Measurements from ENCODE around the gene SYT12. TPM values are rescaled to one million over a fixed set of nuclear protein-coding genes. Genes with fewer than 3 reads are reported as not detected.

The SYT12 gene, protein sequence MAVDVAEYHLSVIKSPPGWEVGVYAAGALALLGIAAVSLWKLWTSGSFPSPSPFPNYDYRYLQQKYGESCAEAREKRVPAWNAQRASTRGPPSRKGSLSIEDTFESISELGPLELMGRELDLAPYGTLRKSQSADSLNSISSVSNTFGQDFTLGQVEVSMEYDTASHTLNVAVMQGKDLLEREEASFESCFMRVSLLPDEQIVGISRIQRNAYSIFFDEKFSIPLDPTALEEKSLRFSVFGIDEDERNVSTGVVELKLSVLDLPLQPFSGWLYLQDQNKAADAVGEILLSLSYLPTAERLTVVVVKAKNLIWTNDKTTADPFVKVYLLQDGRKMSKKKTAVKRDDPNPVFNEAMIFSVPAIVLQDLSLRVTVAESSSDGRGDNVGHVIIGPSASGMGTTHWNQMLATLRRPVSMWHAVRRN
- total RNA-seq (2016; rRNA removed; fragmentation: Illumina TruSeq; extraction: Trizol), result 0.02 TPM in 1 of 2 replicates, not detected in the other
- total RNA-seq (2016; cell fraction: cytosol; rRNA removed; fragmentation: Illumina TruSeq; extraction: Trizol; ENCODE audit: low read depth), result under 0.01 and 0.09 TPM in 2 replicates
- not detected in 2 replicates for total RNA-seq (2016; cell fraction: insoluble cytoplasmic fraction; rRNA removed; fragmentation: Illumina TruSeq; extraction: Trizol)
- total RNA-seq (2016; cell fraction: membrane; rRNA removed; fragmentation: Illumina TruSeq; extraction: Trizol), result 0.03 TPM in 1 of 2 replicates, not detected in the other
- not detected in 2 replicates for total RNA-seq (2016; cell fraction: nucleus; rRNA removed; fragmentation: Illumina TruSeq; extraction: Trizol)
- polyA plus RNA-seq (2011; rRNA removed), result 0.01 and 0.07 TPM in 2 replicates
- 0.03 TPM in 2 replicates for polyA plus RNA-seq (2011; cell fraction: cytosol; rRNA removed)
- 0.05 and 0.10 TPM in 2 replicates for polyA plus RNA-seq (2011; cell fraction: nucleus; rRNA removed)
- polyA plus RNA-seq (2012), result 0.04 TPM in 2 replicates
- not detected in 2 replicates for polyA plus RNA-seq (2016; cell fraction: cytosol; fragmentation: Illumina TruSeq; extraction: Trizol; ENCODE audit: low read depth)
- not detected in 2 replicates for polyA plus RNA-seq (2016; cell fraction: insoluble cytoplasmic fraction; fragmentation: Illumina TruSeq; extraction: Trizol; ENCODE audit: low read depth)
- not detected in 2 replicates for polyA plus RNA-seq (2016; cell fraction: membrane; fragmentation: Illumina TruSeq; extraction: Trizol; ENCODE audit: low read depth)
- not detected in 2 replicates for polyA plus RNA-seq (2016; cell fraction: nucleus; fragmentation: Illumina TruSeq; extraction: Trizol; ENCODE audit: insufficient read depth, low read depth)
- polyA minus RNA-seq (2011; rRNA and poly(A)+ RNA removed; ENCODE audit: low replicate concordance), result 0.02 and 20.9 TPM in 2 replicates
- 0.09 TPM in 1 of 2 replicates, not detected in the other for polyA minus RNA-seq (2011; cell fraction: cytosol; rRNA and poly(A)+ RNA removed)
- polyA minus RNA-seq (2011; cell fraction: nucleus; rRNA and poly(A)+ RNA removed), result 0.26 TPM in 1 of 2 replicates, not detected in the other
- Bru-seq, nascent RNA, result percentile 10 among the genes with signal in this experiment
- BruChase-seq, experiment 1, labeled RNA remaining after a 6-hour chase, result percentile 7 among the genes with signal in this experiment
- percentile 7 among the genes with signal in this experiment for BruChase-seq, experiment 2, labeled RNA remaining after a 2-hour chase
- long read RNA-seq, experiment 1, result 0 reads
- long read RNA-seq, experiment 2, result 0 reads

DNA sequence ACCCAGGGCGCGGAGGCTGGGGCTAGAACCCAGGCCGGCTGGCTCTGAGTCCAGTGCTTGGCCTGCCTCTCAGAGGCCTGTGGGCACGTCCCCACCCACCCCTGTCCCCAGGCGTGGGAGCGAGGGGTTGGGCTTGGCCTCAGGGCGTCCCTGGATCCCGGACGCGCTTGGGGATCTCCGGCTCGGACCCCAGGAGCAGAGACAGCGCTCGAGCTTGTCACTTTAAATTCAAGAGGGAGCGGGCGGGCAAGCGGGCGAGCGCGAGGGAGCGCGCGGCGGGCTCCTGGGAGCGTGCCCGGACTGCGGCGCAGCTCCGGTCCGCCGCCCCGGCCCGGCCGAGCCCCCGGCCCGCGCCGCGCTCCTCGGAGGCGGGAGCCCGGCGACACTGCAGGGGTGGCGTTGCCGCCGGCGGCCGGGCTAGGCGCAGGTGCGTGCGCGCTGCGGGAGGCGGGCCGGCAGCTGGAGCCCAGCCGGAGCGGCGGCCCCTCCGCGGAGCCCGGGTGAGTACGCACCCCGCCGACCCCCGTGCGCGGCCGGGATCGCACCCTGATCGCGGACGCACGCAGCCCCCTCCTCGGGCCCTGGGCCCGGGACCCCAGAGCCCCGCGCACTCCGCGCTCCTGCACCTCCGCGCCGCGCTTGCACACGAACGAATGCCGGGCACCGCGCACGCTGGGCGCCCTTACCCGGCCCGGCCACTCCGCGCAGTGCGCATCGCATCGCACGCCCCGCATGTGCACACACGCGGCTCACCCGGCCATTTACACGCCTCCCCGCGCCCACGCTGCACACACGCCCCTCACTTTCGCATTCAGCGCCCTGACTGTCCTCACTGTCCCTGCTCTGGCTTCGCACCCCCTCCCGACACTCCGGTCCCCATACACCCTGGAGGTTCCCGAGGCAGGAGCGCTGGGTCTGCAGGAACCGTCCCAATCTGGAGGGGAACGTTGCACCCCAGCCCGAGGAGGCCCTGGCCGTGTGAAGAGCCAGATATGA, at the start of gene SYT12:
SYT12 (plus strand) TSS at position 174 of the 996 bp plus-strand sequence. CDS start 7,011 bp downstream, outside the sequence.
- Histone ChIP-seq H2AFZ (ENCODE audit: low read length) (no peak within 1 kb of the TSS), H4K20me1 (ENCODE audit: insufficient read depth, low read length) (0 out of 2 replicates have a peak, but pooled peaks cover 4% of the 10 kb centered on the region), H3K9ac (ENCODE audit: insufficient read depth, low read depth, low read length) (no peak within 1 kb of the TSS), H3K79me2 (ENCODE audit: insufficient read depth, low read length) (no peaks in the 10 kb centered on the region), H3K36me3 (replicated peaks in 1 of 2; ENCODE audit: control insufficient read depth in 1 of 2, insufficient read depth in 2 of 2, low read length in 2 of 2) (no peaks in the 10 kb centered on the region), H3K4me2 (ENCODE audit: low read depth, low read length) (peak within 1 kb of the TSS; percentile 67), H3K9me3 (ENCODE audit: low read length) (no peaks in the 10 kb centered on the region), H3K4me3 (replicated peaks in 1 of 3; ENCODE audit: insufficient read depth in 1 of 3, low read depth in 2 of 3, low read length in 3 of 3) (peak within 1 kb of the TSS; percentile 40 to 67 (median 45); a peak in 5 of 6 replicates), H3K4me1 (ENCODE audit: insufficient read depth, low read length) (peaks cover 18% of the 10 kb centered on the region), H3K27me3 (ENCODE audit: control insufficient read depth in 1 of 2, insufficient read depth in 2 of 2, low read length in 2 of 2) (peaks cover 12 to 44% of the 10 kb centered on the region in 2 experiments; a peak in 4 of 5 replicates), H3K27ac (ENCODE audit: extremely low read length, insufficient read depth, low read length) (no peak within 1 kb of the TSS)
- 1% methylated on average over 10 of the region's 118 CpGs for WGBS (ENCODE audit: low lambda C conversion rate)
- FAIRE-seq, result no peak
- intact Hi-C loops (cut with micrococcal nuclease; ENCODE audit: unreplicated experiment) (loop anchor here (1.0 kb wide), 1 partner anchor 26 kb away; no protein-coding TSS in a partner anchor), in situ Hi-C loops (cut with HindIII; ENCODE audit: extremely low pct_ligation_motif_present, low pct_unique_long_range_greater_than_20kb) (no loop called here)
- ChIA-PET POLR2A (interaction anchor here (2.0 kb wide), 1 partner anchor 181 kb away, joined by 4 read pairs; no protein-coding TSS in a partner anchor), CTCF (ENCODE audit: low intra/inter-chr PET ratio, low total read pairs) (no interaction called here)
- DNase-seq (ENCODE audit: low spot score), result no peak
- BruUV-seq (replicated peaks), result no TSS peak
- ATAC-seq, result peak; percentile 44
- peak; percentile 40 for TF ChIP-seq HNRNPLL (IDR thresholded peaks at IDR 0.05; ENCODE audit: low read depth, low read length, poor library complexity, severe bottlenecking)
- no peak for TF ChIP-seq NFKB2 (CRISPR knock-in tag; IDR thresholded peaks at IDR 0.05; ENCODE audit: borderline replicate concordance)
- 0 out of 2 replicates have a peak, but pooled peaks have one; percentile 23 for TF ChIP-seq EZH2 (conservative IDR thresholded peaks at IDR 0.05; ENCODE audit: low read depth, low read length)
- TF ChIP-seq MED1 (CRISPR knock-in tag; IDR thresholded peaks at IDR 0.05), result no peak
- TF ChIP-seq LCORL (IDR thresholded peaks at IDR 0.05), result no peak
- no peak for TF ChIP-seq LCORL (CRISPR knock-in tag; IDR thresholded peaks at IDR 0.05)
- TF ChIP-seq, protein P1, sequence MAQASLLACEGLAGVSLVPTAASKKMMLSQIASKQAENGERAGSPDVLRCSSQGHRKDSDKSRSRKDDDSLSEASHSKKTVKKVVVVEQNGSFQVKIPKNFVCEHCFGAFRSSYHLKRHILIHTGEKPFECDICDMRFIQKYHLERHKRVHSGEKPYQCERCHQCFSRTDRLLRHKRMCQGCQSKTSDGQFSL (CRISPR knock-in tag; IDR thresholded peaks at IDR 0.05), result no peak
- TF ChIP-seq SMAD9 (CRISPR knock-in tag; IDR thresholded peaks at IDR 0.05), result 0 out of 2 replicates have a peak, but pooled peaks have one; percentile 44
- no peak for TF ChIP-seq ZMYM4 (CRISPR knock-in tag; IDR thresholded peaks at IDR 0.05)
- no peak for TF ChIP-seq HBP1 (CRISPR knock-in tag; IDR thresholded peaks at IDR 0.05; ENCODE audit: low read depth)
- TF ChIP-seq, protein P2, sequence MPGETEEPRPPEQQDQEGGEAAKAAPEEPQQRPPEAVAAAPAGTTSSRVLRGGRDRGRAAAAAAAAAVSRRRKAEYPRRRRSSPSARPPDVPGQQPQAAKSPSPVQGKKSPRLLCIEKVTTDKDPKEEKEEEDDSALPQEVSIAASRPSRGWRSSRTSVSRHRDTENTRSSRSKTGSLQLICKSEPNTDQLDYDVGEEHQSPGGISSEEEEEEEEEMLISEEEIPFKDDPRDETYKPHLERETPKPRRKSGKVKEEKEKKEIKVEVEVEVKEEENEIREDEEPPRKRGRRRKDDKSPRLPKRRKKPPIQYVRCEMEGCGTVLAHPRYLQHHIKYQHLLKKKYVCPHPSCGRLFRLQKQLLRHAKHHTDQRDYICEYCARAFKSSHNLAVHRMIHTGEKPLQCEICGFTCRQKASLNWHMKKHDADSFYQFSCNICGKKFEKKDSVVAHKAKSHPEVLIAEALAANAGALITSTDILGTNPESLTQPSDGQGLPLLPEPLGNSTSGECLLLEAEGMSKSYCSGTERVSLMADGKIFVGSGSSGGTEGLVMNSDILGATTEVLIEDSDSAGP (CRISPR knock-in tag; IDR thresholded peaks at IDR 0.05; ENCODE audit: borderline replicate concordance), result peak; percentile 28; the same call in 1 of the 2 replicates

All from HepG2 (cell line).